Activated CD8-positive, alpha-beta memory T cell treated with anti-CD3 and anti-CD28 coated beads, Interleukin-2, amount 50 U/mL, for 24 hours (primary cell): ENCODE data around the gene HSF2.

ENCODE experiments used
- DNase-seq: peaks from one replicate; pipeline ENCODE4 v3.0.0-alpha.2; 2020; ENCODE audit errors: extremely low read depth

HSF2 gene

GRCh38 chr6:122399348-122400120 is at the start of gene HSF2:
Gene HSF2 (plus strand): TSS chr6:122399652. CDS start chr6:122399738, 86 bp downstream.
- DNase-seq: peak; percentile 90

- DNase-seq: no peak
Observed at GRCh38 chr6:122352981-122353664, 46.3 kb upstream of the HSF2 start.

DNA sequence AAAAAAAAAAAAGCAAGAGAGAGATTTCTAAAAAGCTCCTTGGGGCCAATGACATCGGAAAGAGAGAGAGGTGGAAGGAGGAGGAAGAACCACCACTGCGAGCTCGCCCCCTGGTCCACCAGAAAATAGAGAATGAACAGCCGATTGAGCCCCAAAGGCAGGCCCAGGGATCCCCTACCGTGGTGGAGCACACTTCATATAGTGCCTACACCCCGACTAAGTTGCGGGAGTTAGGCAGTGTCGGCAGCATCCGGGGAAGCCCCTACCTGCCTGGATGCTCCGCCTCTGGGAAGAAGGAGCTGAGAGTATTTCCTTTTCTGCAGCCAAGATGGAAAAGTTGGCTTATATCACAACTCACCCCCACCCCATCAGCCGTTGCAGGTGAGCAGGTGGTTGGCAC is 38.6 kb upstream of the HSF2 start:
- no peak for DNase-seq

DNA sequence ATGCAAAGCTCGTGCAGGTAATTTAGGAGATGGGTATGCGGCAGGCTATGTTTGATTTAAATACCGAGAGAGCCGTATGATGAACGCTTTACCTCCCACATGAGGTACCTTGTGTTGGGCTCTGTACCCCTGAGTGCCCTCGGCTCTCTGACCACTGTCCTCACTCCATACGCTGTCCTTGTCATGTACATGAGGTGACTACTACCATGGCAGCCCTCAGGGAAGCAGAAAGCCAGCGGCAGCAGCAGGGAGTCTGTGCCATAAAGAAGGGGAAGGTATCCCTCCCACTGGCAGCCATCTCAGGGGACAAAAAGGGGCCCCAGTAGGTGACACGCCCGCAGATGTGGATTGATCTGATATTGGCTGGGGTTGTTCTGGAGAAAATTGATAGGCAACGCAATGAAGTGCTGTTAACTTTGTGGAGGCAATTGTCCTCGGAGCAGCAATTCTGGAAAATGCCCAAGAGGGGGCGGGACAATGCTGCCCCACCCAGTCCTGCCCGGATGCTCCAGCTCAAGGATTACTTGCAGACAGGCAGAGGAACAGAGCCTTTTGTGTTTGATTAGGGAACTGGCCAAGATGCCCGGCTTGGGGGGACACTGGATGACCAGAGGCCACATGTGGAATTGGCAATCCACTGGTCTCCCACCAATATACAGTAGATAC is 38.0 kb upstream of the HSF2 start:
- no peak for DNase-seq

GRCh38 chr6:122363769-122364483 is 35.5 kb upstream of the HSF2 start:
- no peak for DNase-seq

DNA sequence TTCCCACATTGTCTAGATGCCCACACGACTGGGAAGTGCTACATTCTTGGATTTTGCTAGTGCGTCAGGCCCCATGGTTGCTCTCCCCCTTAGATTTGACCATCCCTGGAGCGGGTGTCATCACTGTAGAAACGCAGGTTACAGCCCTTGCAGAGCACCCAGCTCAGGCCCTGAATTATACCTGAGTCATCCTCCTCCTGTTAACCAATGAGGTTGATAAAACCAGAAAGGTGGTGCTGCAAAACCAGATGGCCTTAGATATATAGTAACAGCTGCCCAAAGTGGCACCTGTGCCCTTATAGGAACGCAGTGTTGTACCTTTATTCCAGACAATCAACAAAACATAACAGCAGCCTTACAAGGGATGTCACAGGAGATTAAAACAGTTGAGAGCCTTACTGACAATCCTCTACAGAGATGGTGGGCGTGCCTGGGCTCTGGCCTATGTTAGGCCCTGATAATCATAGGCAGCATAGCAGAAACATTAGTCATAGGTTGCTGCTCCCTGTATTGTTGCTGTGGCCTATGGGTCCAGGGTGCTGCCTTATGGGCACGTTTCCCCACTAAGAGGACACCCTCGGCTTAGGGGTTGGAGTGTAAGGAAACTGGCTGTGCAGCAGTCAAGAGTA is 33.6 kb upstream of the HSF2 start:
- DNase-seq: no peak

DNA sequence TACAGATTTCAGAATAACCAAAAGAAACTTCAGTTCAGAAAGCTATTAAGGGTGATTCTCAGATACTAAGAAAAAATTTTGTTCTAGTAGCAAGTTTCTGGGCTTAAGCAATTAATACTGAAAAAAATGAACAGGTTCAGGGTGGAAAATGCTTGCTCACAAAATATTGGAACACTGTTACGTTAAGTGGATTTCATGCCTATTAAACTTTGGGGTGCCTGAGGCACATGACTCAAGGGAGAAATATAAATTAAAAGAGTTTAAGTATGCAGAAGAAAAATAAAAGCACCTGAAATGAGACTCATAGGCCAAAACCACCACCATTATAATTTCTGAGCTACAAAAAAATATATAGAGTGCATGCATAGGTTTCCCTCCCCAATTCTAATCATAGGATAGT is 32.3 kb upstream of the HSF2 start:
- DNase-seq: no peak

DNA sequence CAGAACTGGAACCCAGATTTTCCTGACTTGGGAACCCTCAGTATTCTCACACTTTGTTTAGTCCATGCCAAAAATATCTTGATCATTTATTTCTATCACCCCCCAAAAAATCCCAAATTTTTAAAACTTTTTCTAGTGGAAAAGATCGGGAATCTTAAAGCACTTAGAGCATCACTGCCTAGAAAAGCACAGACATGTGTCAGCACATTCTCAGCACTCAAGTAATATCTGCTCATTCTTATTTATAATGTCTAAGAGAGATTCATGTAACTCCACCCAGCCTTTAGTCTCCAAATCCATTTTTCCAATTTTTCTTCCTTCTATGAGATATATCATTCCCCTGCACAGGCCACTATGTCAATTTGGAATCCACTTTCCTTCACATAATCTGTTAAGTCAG is 29.9 kb upstream of the HSF2 start:
- no peak for DNase-seq

- no peak for DNase-seq
Observed at GRCh38 chr6:122372647-122373046, 26.8 kb upstream of the HSF2 start.

- DNase-seq: no peak
Observed at GRCh38 chr6:122374307-122374706, 25.1 kb upstream of the HSF2 start.

DNA sequence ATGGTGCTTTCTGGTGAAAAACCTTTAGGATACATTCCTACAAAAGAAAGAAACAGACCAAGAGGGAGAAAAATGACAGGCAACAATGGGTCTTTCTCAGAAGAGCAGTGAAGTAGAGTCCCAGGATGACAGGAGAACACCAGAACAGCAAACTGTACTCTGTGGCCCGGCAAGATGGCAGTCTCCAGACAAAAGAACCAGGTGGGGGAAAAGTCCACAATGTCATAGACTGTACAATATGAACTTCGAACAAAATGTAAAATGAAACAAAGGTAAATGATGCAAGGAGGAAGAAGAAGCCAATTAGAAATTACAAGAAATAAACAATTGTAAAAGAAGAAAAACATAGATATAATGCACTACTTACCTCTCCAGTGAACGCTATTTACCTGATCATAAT is 23.2 kb upstream of the HSF2 start:
- DNase-seq: no peak

DNA sequence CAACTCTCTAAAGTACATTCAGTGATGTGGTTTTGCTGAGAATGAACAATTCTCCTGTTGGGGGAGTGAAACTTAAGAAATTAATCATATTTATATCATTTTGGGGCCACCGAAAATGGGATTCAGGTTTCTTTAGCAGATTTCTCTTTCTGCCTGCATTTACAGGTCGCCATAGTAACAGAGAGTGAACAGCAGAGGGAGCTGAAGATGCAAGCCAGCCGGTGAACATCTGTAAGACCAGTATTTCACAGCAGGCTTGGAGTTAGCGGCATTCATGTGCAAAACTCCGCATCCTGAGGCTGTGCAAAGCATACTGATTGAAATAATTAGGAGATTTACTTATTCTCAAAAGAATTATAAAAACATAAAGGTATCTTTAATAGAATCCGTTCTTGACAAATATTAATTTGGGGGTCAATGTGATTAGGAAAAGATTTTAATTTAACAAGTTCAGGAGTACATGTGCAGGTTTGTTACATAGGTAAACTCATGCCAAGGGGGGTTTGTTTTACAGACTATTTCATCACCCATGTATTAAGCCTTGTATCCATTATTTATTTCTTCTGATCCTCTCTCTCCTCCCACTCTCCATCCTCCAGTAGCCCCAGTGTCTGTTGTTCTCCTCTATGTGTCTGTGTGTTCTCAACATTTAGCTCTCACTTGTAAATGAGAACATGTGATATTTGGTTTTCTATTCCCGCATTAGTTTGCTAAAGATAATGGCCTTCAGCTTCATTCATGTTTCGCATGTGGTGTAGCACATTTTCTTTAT is 17.8 kb upstream of the HSF2 start:
- DNase-seq: peak; percentile 31

GRCh38 chr6:122385857-122386612 is 13.4 kb upstream of the HSF2 start:
- no peak for DNase-seq

- no peak for DNase-seq
Observed at GRCh38 chr6:122388945-122389344, 10.5 kb upstream of the HSF2 start.

DNA sequence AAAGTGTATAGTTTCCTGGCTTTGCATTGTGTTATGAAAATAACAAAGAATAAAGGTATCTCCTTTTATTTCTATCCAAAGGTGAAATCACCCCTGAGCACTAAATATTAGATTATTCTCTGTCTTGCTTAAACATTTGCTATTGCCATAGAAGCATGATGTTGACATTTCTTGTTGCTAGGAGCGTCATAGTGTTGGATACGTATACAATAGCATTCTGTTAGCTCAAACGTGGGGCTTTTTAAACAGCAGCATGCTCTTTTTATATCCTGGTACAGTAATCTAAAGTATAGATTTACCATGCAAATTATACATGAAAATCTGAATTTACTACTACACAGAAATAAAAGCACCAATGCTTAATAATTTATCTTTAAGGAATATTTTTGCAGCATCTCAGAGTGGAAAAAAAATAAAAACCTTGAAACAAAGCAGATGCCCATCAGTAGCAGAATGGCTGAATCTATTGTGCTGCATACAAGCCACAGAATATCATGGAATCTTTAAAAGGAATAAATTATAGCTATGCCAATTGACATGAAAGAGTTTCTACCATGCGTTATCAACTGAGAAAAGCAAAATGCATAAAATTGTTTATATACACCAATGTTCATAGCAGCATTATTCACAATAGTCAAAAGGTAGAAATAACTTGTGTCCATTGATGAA is 9.6 kb upstream of the HSF2 start:
- DNase-seq: no peak

GRCh38 chr6:122392564-122393350 is 6.7 kb upstream of the HSF2 start:
- no peak for DNase-seq

DNA sequence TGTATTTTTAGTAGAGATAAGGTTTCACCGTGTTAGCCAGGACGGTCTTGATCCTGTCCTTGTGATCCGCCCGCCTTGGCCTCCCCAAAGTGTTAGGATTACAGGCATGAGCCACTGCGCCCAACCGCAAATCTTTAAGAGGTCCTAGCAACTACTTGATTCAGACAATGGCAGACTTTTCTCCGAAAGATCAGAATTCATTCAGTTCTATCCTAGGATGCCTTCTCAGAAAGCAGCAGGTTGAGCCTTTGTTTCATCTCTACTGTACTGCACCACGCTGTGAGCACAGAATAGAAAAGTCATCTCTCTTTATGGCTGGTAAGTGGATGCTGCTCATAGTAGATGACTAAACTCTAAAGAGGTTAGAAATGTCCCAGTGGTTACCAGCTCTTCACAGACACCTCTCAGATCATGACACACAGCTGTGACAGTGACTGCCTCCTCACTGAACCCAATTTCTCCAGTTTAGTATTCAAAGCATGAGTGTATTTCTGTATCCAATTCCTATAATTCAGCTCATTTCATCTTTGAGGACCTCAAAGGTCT is 6.0 kb upstream of the HSF2 start:
- DNase-seq: no peak

DNA sequence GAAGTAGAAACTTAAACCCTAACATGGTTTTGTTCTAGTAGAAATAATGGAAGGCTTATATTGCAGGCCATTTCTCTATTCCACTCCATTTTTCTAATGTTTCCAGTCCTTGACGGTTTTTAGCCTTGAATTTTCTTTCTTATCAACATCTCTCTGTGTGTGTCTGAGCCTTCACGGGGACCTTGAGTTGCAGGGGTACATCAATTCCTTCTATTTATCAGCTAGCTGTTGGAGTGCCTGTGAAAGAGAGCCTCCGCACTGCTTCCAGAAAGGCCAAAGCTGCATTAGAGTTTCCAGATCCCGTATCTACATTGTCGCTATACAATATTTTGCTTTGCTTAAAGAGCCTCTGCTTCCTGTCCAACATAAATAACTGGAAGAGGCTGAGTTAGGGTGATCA is 5.4 kb upstream of the HSF2 start:
- no peak for DNase-seq

DNA sequence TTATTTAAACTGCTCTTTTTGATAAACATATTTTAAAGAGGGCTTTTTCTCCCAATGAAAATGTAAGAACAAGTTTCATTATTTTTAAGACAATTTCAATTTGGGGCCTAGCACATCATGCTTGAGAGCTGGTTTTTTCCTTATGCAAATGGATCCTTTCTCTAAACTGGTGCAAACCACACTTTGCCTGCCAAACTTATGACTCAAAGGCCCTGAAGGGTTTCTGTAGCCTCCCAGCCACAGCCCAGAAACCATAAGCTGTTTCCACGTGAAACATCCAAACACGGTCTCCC is 451 bp upstream of the HSF2 start:
- no peak for DNase-seq
